Measurements from ENCODE around the gene RCOR3. TPM values are rescaled to one million over a fixed set of nuclear protein-coding genes. Genes with fewer than 3 reads are reported as not detected.

Gene RCOR3
- total RNA-seq, 2 donors from 2014 or later: 34.7 to 37.8 TPM

DNA sequence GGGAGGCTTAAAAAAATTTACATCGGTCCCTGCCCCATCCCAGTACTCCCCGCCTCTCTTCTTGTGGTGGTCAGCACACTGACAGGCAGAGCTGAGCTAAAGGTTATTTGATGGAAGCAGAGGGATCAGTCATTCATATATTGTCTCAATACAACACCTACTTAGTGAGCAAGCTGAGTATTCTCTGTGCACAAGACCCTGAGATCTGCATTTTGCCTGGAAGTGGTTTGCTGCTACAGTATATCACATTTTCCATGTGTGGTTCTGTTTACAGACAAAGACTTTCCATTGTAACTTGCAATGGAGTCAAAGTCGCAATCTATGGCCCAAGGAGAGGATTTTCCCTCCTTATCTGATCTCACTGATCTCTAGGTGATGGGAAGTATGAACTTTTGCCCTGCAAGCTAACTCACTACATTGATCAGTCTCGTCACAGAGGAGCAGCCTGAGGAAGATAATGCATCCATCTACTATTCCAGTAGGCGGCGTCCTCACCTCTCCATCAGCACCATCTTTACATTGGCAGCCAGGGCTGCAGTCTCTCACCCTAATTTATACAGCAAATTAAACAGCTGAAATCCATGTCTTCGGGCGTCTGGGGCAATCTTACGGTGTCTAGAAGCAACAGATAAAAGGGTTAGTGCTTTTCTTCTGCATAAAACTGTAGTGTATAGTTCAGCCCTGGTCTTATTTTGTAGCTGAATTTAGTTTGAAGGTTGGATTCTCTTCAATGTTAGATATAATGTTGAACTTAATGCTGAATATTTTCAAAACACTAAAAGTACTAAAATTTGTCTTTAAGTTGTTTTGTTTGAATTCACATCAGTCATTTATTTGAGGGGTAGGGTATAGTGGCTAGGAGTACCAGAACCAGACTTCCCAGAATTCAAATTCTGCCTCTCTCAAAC lies 64.2 kb downstream of the RCOR3 start:
- Histone ChIP-seq H3K9ac (ENCODE audit: low read depth in 2 of 2, low read length in 2 of 2) (no peak overlapping the region), H3K27me3 (no peaks in the 10 kb centered on the region), H3K36me3 (no peaks in the 10 kb centered on the region), H3K27ac (no peak overlapping the region), H3K4me1 (no peaks in the 10 kb centered on the region), H3K9me3 (no peaks in the 10 kb centered on the region), H3K4me3 (no peak overlapping the region)
- intact Hi-C loops (cut with DNase I): loop anchor here (1.0 to 10.0 kb wide), 4 partner anchors 30 to 331 kb away; no protein-coding TSS in a partner anchor
- TF ChIP-seq, protein P1, sequence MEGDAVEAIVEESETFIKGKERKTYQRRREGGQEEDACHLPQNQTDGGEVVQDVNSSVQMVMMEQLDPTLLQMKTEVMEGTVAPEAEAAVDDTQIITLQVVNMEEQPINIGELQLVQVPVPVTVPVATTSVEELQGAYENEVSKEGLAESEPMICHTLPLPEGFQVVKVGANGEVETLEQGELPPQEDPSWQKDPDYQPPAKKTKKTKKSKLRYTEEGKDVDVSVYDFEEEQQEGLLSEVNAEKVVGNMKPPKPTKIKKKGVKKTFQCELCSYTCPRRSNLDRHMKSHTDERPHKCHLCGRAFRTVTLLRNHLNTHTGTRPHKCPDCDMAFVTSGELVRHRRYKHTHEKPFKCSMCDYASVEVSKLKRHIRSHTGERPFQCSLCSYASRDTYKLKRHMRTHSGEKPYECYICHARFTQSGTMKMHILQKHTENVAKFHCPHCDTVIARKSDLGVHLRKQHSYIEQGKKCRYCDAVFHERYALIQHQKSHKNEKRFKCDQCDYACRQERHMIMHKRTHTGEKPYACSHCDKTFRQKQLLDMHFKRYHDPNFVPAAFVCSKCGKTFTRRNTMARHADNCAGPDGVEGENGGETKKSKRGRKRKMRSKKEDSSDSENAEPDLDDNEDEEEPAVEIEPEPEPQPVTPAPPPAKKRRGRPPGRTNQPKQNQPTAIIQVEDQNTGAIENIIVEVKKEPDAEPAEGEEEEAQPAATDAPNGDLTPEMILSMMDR (IDR thresholded peaks at IDR 0.05): peak; percentile 71
- DNase-seq: peak; percentile 74

DNA sequence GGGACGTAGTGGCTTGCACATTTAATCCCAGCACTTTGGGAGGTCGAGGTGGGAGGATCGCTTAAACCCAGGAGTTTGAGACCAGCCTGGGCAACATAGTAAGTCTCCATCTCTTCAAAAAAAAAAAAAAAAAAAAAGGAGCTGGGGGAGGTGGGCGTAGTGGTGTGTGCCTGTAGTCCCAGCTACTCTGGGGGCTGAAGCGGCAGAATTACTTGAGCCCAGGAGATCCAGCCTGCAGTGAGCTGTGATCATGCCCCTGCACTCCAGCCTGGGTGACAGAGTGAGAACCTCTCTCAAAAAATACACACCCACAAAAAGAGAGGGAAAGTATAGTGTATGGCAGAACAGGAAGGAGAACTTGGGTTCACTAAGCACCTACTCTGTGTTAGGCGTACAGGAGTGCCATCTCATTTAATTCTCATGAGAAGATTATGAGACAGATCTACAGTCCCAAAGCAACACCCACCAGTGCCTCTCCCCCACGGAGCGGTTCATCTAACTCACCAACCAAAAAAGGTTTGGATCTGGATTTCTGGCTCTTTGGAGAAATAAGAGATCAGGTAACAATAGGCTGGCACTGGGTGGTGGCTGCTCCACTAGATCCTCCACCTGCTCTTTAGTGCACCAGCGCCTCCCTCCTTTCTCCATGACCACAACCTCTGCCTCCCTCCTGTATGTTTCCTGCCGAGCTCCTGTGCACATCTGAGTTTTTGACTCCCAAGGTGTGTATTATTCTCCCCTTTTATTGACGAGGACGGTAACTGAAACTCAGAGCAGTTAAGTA lies 66.0 kb downstream of the RCOR3 start:
- intact Hi-C loops (cut with DNase I): loop anchor here (5.0 to 10.0 kb wide), 3 partner anchors 152 to 330 kb away; no protein-coding TSS in a partner anchor
- Histone ChIP-seq H3K4me1 (peaks cover 9% of the 10 kb centered on the region), H3K36me3 (no peaks in the 10 kb centered on the region), H3K9ac (ENCODE audit: low read depth in 2 of 2, low read length in 2 of 2) (peak overlapping the region in 1 of 2 donors; percentile 15), H3K27me3 (no peaks in the 10 kb centered on the region), H3K4me3 (no peak overlapping the region), H3K9me3 (no peaks in the 10 kb centered on the region), H3K27ac (no peak overlapping the region)
- DNase-seq: no peak
- TF ChIP-seq, protein P1 (IDR thresholded peaks at IDR 0.05): no peak

DNA sequence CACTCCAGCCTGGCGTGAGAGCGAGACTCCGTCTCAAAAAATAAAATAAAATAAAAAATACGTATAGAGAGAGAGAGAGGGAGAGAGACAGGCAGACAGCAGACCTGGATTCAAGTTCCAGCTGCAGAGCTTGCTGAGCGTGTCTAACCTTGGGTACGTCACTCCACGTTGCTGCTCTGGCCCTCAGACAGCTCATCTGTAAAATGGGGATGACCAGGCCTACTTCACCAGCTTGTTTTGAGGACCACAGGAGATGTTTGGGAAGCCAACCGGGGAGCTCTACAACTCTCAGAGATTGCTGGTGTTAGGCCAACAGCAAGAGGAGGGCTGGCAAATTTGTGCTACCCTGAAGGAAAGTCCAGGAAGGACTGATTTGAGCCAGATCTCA lies 67.0 kb downstream of the RCOR3 start:
- TF ChIP-seq, protein P1 (IDR thresholded peaks at IDR 0.05): no peak
- intact Hi-C loops (cut with DNase I): loop anchor here (10.0 kb wide), 1 partner anchor 329 kb away; no protein-coding TSS in a partner anchor
- DNase-seq: no peak
- H3K27ac ChIP-seq: peak overlapping the region; percentile 86
- H3K36me3 ChIP-seq: no peaks in the 10 kb centered on the region
- H3K9me3 ChIP-seq: no peaks in the 10 kb centered on the region
- peaks cover 14% of the 10 kb centered on the region for H3K4me1 ChIP-seq
- H3K27me3 ChIP-seq: no peaks in the 10 kb centered on the region
- peak overlapping the region; percentile 82 for H3K4me3 ChIP-seq
- peak overlapping the region; percentile 76 to 77 for H3K9ac ChIP-seq (ENCODE audit: low read depth in 2 of 2, low read length in 2 of 2)

DNA sequence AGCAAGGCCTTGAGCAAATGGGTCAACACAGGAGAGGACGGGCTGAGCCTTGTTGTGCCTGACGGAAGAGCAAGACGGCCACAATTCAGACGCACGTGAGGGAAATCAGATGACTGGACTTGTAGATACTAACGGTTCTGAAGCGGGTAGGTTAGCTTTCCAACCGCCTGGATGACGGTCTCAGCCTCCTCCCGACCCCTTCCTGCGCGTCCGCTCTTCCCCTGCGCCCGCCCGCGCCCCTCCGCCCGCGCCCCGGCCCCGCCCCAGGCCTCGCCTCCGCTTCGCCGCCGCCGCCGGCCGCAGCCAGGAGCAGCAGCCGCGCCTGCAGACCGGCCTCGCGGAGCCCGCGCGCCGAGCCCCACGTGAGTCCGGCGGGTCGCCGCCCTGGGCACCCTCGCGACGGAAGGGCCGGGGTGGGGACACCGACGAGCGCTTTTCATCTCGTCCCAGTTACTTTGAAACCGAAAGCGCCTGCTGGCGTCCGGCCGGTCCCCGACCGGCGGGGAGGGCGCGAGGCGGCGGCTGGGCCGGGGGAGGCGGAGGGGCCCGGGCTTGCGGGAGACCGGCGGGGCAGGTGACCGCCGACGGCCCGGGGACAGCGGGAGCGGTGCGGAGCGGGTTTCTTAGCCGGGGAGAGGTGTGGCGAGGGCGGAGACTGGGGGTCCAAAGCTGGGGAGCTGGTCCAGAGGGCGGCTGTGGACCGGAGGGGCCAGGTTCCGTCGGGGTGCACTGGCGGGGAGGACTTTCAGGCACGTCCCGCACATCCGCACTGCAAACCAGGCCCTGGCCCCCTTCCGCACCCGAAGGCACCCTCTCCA lies 67.6 kb downstream of the RCOR3 start, which contains the start of gene TRAF5:
TSS of gene TRAF5 (plus strand) at position 306 of the 818 bp plus-strand sequence. CDS start 26,407 bp downstream, outside the sequence.
- Histone ChIP-seq H3K9ac (ENCODE audit: low read depth in 2 of 2, low read length in 2 of 2) (peak within 1 kb of the TSS; percentile 77 to 87), H3K27me3 (no peaks in the 10 kb centered on the region), H3K9me3 (no peaks in the 10 kb centered on the region), H3K36me3 (no peaks in the 10 kb centered on the region), H3K27ac (peak within 1 kb of the TSS; percentile 86), H3K4me1 (peaks cover 14% of the 10 kb centered on the region), H3K4me3 (peak within 1 kb of the TSS; percentile 82)
- intact Hi-C loops (cut with DNase I): loop anchor here (10.0 kb wide), 1 partner anchor 328 kb away; no protein-coding TSS in a partner anchor
- peak; percentile 63 for DNase-seq
- TF ChIP-seq, protein P1 (IDR thresholded peaks at IDR 0.05): no peak
